ENCODE measurements around the gene PHETA1.
"Not testable (repeated sequence)": the region's sequence is repeated elsewhere in the genome, so short reads cannot be mapped to it uniquely, and the experiment has no call there.

The PHETA1 gene

DNA sequence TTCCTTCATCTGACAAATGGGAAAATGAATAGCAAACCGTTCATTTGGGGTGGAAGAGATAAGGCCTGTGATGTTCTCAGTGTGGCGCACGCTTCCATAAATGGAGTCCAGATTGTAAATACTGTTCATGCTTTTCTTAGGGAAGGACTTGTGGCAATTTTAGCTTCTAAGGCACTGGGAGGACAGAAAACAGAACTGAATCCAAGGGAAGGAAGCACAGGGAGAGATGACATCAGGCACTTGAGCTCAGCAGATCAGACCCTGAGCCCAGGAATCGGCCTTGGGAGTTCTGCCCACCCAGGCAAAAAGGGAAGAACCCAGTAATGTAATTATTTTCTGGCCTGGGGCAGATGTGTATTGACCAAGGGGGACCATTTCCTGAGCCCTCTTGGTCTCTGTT, 29.6 kb upstream of the PHETA1 start:
- peaks cover 6% of the 10 kb centered on the region; the same call in 1 of the 2 replicates for H3K9me3 ChIP-seq (ENCODE audit: insufficient read depth, low read length)
- TF ChIP-seq, protein P1, sequence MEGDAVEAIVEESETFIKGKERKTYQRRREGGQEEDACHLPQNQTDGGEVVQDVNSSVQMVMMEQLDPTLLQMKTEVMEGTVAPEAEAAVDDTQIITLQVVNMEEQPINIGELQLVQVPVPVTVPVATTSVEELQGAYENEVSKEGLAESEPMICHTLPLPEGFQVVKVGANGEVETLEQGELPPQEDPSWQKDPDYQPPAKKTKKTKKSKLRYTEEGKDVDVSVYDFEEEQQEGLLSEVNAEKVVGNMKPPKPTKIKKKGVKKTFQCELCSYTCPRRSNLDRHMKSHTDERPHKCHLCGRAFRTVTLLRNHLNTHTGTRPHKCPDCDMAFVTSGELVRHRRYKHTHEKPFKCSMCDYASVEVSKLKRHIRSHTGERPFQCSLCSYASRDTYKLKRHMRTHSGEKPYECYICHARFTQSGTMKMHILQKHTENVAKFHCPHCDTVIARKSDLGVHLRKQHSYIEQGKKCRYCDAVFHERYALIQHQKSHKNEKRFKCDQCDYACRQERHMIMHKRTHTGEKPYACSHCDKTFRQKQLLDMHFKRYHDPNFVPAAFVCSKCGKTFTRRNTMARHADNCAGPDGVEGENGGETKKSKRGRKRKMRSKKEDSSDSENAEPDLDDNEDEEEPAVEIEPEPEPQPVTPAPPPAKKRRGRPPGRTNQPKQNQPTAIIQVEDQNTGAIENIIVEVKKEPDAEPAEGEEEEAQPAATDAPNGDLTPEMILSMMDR (IDR thresholded peaks at IDR 0.05; ENCODE audit: low read depth, low read length) = no peak
- no peak for TF ChIP-seq EZH2phosphoT487 (IDR thresholded peaks at IDR 0.05; ENCODE audit: low read depth)
- no peaks in the 10 kb centered on the region for H4K20me1 ChIP-seq (ENCODE audit: insufficient read depth, low read length)
- H3K4me2 ChIP-seq (ENCODE audit: low read length) = peak overlapping the region; percentile 38
- H3K27ac ChIP-seq (ENCODE audit: low read length) = no peak overlapping the region
- H3K4me1 ChIP-seq (ENCODE audit: low read length) = peaks cover 38% of the 10 kb centered on the region
- peaks cover 15% of the 10 kb centered on the region for H3K27me3 ChIP-seq (ENCODE audit: low read depth, low read length)
- H3K36me3 ChIP-seq (replicated peaks; ENCODE audit: low read depth, low read length) = peaks cover 3% of the 10 kb centered on the region
- no peaks in the 10 kb centered on the region for H3K79me2 ChIP-seq (ENCODE audit: low read length)
- no peak overlapping the region for H3K4me3 ChIP-seq (ENCODE audit: low read length)
- H3K9ac ChIP-seq (ENCODE audit: low read length) = no peak overlapping the region
- no peak overlapping the region for H2AFZ ChIP-seq (ENCODE audit: low read depth, low read length)

GRCh38 chr12:111396726-111397445, 28.0 kb upstream of the PHETA1 start:
- Histone ChIP-seq H3K36me3 (replicated peaks; ENCODE audit: low read depth, low read length) (peaks cover 3% of the 10 kb centered on the region), H3K9me3 (ENCODE audit: insufficient read depth, low read length) (peaks cover 6% of the 10 kb centered on the region; the same call in 1 of the 2 replicates), H2AFZ (ENCODE audit: low read depth, low read length) (peak overlapping the region; percentile 40; the same call in 1 of the 2 replicates), H3K9ac (ENCODE audit: low read length) (peak overlapping the region; percentile 57; the same call in 1 of the 2 replicates), H3K4me2 (ENCODE audit: low read length) (peak overlapping the region; percentile 73), H3K4me3 (ENCODE audit: low read length) (peak overlapping the region; percentile 74), H3K79me2 (ENCODE audit: low read length) (no peaks in the 10 kb centered on the region), H3K27ac (ENCODE audit: low read length) (peak overlapping the region; percentile 33; the same call in 1 of the 2 replicates), H4K20me1 (ENCODE audit: insufficient read depth, low read length) (no peaks in the 10 kb centered on the region), H3K4me1 (ENCODE audit: low read length) (peaks cover 33% of the 10 kb centered on the region), H3K27me3 (ENCODE audit: low read depth, low read length) (peaks cover 15% of the 10 kb centered on the region)
- TF ChIP-seq, protein P1 (IDR thresholded peaks at IDR 0.05; ENCODE audit: low read depth, low read length) = peak; percentile 96
- TF ChIP-seq EZH2phosphoT487 (IDR thresholded peaks at IDR 0.05; ENCODE audit: low read depth) = no peak

DNA sequence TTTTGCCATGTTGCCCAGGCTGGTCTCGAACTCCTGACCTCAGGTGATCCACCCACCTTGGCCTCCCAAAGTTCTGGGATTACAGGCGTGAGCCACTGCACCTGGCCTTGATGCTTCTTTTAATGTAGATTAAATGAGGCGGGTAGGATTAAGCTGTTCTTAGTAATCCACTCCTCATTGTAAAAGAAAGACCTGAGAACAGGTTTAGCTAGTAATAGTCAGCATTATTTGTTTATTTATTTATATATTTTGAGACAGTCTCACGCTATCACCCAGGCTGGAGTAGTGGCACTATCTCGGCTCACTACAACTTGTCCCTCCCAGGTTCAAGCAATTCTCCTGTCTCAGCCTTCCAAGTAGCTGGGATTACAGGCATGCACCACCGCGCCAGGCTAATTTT, 27.4 kb upstream of the PHETA1 start:
- H3K4me3 ChIP-seq (ENCODE audit: low read length) = not testable (repeated sequence)
- peaks cover 33% of the 10 kb centered on the region for H3K4me1 ChIP-seq (ENCODE audit: low read length)

DNA sequence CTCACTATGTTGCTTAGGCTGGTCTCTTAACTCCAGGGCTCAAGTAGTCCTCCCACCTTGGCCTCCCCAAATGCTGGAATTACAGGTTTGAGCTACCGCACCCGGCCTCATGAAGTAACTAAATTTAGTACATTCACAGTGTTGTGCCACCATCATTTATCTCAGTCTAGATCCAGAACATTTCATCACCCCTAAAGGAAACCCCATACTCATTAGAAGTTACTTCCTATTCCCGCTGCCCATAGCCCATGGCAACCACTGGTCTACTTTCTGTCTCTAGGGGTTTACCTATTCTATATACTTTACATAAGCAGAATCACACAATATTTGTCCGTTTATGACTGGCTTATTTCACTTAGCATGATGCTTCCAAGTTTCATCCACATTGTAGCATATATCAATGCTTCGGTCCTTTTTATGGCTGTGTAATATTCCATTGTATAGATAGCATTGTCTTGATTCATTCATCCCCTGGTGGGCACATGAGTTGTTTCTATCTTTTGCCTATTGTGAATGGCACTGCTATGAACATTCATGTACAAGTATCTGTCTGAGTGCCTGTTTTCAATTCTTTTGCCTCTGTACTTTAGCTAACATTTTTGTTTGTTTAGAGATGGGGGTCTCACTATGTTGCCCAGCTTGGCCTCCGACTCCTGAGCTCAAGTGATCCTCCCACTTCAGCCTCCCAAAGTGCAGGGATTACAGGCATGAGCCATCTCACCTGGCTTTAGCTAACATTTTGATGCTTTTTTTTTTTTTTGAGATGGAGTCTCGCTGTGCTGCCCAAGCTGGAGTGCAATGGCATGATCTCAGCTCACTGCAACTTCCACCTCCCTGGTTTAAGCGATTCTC, 26.7 kb upstream of the PHETA1 start:
- H3K4me1 ChIP-seq (ENCODE audit: low read length) = peaks cover 33% of the 10 kb centered on the region
- no peaks in the 10 kb centered on the region for H4K20me1 ChIP-seq (ENCODE audit: insufficient read depth, low read length)
- H3K27ac ChIP-seq (ENCODE audit: low read length) = no peak overlapping the region
- H3K79me2 ChIP-seq (ENCODE audit: low read length) = no peaks in the 10 kb centered on the region
- H3K4me2 ChIP-seq (ENCODE audit: low read length) = no peak overlapping the region
- TF ChIP-seq, protein P1 (IDR thresholded peaks at IDR 0.05; ENCODE audit: low read depth, low read length) = no peak
- no peak for TF ChIP-seq EZH2phosphoT487 (IDR thresholded peaks at IDR 0.05; ENCODE audit: low read depth)
- H3K27me3 ChIP-seq (ENCODE audit: low read depth, low read length) = peaks cover 18% of the 10 kb centered on the region
- no peak overlapping the region for H3K4me3 ChIP-seq (ENCODE audit: low read length)
- peaks cover 6% of the 10 kb centered on the region; the same call in 1 of the 2 replicates for H3K9me3 ChIP-seq (ENCODE audit: insufficient read depth, low read length)
- no peak overlapping the region for H2AFZ ChIP-seq (ENCODE audit: low read depth, low read length)
- H3K9ac ChIP-seq (ENCODE audit: low read length) = no peak overlapping the region
- H3K36me3 ChIP-seq (replicated peaks; ENCODE audit: low read depth, low read length) = peaks cover 3% of the 10 kb centered on the region

More for the DNA sequence above, 27.4 kb upstream of the PHETA1 start:
- not testable (repeated sequence) for H3K9me3 ChIP-seq (ENCODE audit: insufficient read depth, low read length); H2AFZ ChIP-seq (ENCODE audit: low read depth, low read length); H3K9ac ChIP-seq (ENCODE audit: low read length); H3K4me2 ChIP-seq (ENCODE audit: low read length); H3K27ac ChIP-seq (ENCODE audit: low read length); H4K20me1 ChIP-seq (ENCODE audit: insufficient read depth, low read length); H3K36me3 ChIP-seq (replicated peaks; ENCODE audit: low read depth, low read length); H3K79me2 ChIP-seq (ENCODE audit: low read length)
- H3K27me3 ChIP-seq (ENCODE audit: low read depth, low read length) = peaks cover 16% of the 10 kb centered on the region
